Measurements from ENCODE around the gene ABLIM2.

DNA sequence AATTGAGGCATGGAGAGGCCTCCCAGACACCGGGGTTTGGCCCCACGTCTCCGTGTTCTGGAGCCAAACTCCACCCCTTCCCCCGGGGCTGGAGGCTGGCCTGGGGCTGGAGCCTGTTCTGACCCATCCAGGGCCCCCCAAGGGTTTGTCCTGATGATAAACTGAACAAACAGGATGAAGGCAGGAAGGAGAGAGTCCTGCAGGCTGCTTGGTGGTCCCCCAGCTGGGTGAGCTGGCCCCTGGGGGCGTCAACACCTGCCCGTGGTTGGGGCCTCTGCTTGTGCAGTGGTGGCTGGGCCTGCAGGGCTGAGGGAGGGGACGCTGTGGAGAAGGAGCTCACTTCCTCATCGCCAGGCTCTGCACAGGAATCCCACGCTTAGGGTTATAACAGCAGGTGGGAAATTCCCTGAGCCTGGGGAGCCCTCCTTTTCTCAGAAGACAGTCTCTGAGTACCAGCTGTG is 42.7 kb upstream of the ABLIM2 start:
- TF ChIP-seq, protein P1, sequence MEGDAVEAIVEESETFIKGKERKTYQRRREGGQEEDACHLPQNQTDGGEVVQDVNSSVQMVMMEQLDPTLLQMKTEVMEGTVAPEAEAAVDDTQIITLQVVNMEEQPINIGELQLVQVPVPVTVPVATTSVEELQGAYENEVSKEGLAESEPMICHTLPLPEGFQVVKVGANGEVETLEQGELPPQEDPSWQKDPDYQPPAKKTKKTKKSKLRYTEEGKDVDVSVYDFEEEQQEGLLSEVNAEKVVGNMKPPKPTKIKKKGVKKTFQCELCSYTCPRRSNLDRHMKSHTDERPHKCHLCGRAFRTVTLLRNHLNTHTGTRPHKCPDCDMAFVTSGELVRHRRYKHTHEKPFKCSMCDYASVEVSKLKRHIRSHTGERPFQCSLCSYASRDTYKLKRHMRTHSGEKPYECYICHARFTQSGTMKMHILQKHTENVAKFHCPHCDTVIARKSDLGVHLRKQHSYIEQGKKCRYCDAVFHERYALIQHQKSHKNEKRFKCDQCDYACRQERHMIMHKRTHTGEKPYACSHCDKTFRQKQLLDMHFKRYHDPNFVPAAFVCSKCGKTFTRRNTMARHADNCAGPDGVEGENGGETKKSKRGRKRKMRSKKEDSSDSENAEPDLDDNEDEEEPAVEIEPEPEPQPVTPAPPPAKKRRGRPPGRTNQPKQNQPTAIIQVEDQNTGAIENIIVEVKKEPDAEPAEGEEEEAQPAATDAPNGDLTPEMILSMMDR (IDR thresholded peaks at IDR 0.05; ENCODE audit: insufficient read depth, low read length) = no peak
- TF ChIP-seq POLR2AphosphoS5 (IDR thresholded peaks at IDR 0.05; ENCODE audit: low read depth) (0 out of 2 replicates have a peak, but pooled peaks have one; percentile 15), SPI1 (IDR thresholded peaks at IDR 0.05; ENCODE audit: borderline replicate concordance, low read depth) (peak; percentile 89)
